IPS DF 6.9 (cell line): ENCODE data around the gene PPAT.
A peak's percentile ranks its signal among the peaks of the same experiment; 100 is the strongest.
"Not testable (repeated sequence)": the region's sequence is repeated elsewhere in the genome, so short reads cannot be mapped to it uniquely, and the experiment has no call there.

Source experiments
- DNase-seq: peaks from one replicate; pipeline ENCODE4 v3.0.0-alpha.2; 2013; ENCODE audit warnings: low read depth, low spot score
- H3K27ac ChIP-seq: one replicate; pipeline ENCODE4 v1.5.1; 2013; ENCODE audit warnings: low read length, control low read depth
- H3K27me3 ChIP-seq: 2 replicates; pipeline ENCODE4 v1.6.1; 2013; ENCODE audit warnings: mild to moderate bottlenecking, low read length; ENCODE audit not compliant: control insufficient read depth, insufficient read depth
- H3K36me3 ChIP-seq: 2 replicates; pipeline ENCODE4 v1.6.1; 2013; ENCODE audit warnings: low read length; ENCODE audit not compliant: control insufficient read depth, insufficient read depth
- H3K4me1 ChIP-seq: 2 replicates; pipeline ENCODE4 v1.6.1; 2013; ENCODE audit warnings: low read length; ENCODE audit not compliant: control insufficient read depth, insufficient read depth
- H3K4me3 ChIP-seq: 2 replicates; pipeline ENCODE4 v1.5.1; 2013; ENCODE audit warnings: mild to moderate bottlenecking, low read length
- H3K9me3 ChIP-seq: 2 replicates; pipeline ENCODE4 v1.6.1; 2013; ENCODE audit warnings: low read length, inconsistent platforms; ENCODE audit not compliant: control insufficient read depth, insufficient read depth
- WGBS: extraction: QIAGEN DNeasy Blood & Tissue Kit; methylation state at CpG from one replicate; pipeline ENCODE4 v1.1.7; 2013; ENCODE audit warnings: mixed read lengths, missing lambda C conversion rate; ENCODE audit not compliant: insufficient read length, insufficient coverage; 5-methylcytosine and 5-hydroxymethylcytosine counted together

The PPAT gene

DNA sequence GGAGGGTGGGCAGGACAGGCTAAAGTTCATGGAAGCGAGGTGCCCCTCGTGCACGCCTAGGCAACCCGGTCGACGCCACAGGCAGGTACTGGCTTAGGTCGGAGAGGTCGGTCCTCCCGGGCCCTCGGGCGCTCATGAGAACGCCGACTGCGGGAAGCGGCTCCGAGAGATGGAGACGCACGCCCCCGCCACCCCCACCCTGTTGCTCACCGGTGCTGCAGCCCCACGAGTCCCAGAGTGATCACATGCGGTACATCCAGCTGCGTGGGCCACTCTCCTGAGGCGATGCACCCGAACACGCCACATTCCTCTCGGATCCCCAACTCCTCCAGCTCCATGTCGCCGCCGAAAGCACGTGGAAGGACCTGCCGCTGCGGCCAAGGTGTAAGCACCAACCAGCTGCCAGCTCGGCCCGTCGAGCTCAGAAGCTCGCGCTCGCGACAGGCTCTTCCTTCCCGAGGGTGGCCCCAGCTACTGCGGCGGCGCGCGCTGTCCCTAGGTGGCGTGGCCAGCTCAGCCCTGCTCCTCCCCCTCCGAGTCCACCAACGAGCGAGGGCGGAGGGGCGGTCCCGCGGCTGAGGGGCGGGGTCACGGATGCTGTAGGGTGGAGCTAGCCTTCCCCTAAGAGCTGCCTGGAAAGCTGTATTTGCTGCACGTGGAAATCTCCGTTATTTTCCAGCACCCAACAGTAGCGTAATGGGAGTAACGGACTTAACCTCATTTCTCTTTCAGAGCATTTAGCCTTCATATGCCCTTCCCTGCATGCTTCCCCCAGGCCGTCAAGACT is at the start of gene PPAT:
Gene PPAT, minus strand, starts transcription at position 476 of the 787 bp plus-strand sequence. Its CDS starts 138 bp downstream, at position 338.
- no peaks in the 10 kb centered on the region for H3K27me3 ChIP-seq
- peak within 1 kb of the TSS; percentile 100 for H3K4me3 ChIP-seq
- no CpG with 5 or more reads among the region's 61 CpGs for WGBS
- no peaks in the 10 kb centered on the region for H3K4me1 ChIP-seq
- no peaks in the 10 kb centered on the region for H3K36me3 ChIP-seq
- peak; percentile 89 for DNase-seq
- no peaks in the 10 kb centered on the region for H3K9me3 ChIP-seq
- H3K27ac ChIP-seq, result no peak within 1 kb of the TSS

GRCh38 chr4:56480691-56481090 is 45.3 kb upstream of the PPAT start:
- Histone ChIP-seq H3K27me3 (no peaks in the 10 kb centered on the region), H3K4me1 (no peaks in the 10 kb centered on the region), H3K27ac (no peak overlapping the region), H3K36me3 (no peaks in the 10 kb centered on the region; the same call in 1 of the 2 replicates), H3K9me3 (no peaks in the 10 kb centered on the region), H3K4me3 (no peak overlapping the region)
- DNase-seq, result no peak
- 100% methylated on average over 1 of the region's 3 CpGs for WGBS

DNA sequence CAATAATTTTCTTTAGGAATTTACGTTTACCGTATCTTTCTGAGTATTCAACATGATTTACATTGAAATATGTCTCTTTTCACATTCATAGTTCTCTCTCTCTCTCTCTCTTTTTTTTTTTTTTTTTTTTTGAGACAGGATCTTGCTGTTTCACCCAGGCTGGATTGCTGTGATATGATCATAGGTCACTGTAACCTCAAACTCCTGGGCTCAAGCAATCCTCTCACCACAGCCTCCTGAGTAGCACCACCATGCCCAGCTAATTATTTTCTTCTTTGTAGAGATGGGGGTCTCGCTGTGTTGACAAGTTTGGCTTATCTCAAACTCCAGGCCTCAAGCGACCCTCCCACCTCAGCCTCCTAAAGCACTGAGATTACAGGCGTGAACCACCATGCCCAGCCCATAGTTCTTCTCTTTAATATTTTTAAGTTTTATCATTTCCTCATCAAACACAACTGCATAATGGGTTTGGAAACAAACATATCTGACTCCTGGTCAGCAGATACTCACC is 41.8 kb upstream of the PPAT start:
- H3K4me1 ChIP-seq, result no peaks in the 10 kb centered on the region
- no peak overlapping the region for H3K4me3 ChIP-seq
- no peak for DNase-seq
- H3K9me3 ChIP-seq, result no peaks in the 10 kb centered on the region
- H3K27me3 ChIP-seq, result no peaks in the 10 kb centered on the region
- WGBS, result no CpG with 5 or more reads among the region's 5 CpGs
- no peak overlapping the region for H3K27ac ChIP-seq
- peaks cover 11% of the 10 kb centered on the region; the same call in 1 of the 2 replicates for H3K36me3 ChIP-seq

- no peak overlapping the region for H3K4me3 ChIP-seq
- H3K27me3 ChIP-seq, result no peaks in the 10 kb centered on the region
- WGBS, result no CpG with 5 or more reads among the region's 2 CpGs
- no peak overlapping the region for H3K27ac ChIP-seq
- DNase-seq, result no peak
- H3K9me3 ChIP-seq, result no peaks in the 10 kb centered on the region
- peaks cover 14% of the 10 kb centered on the region; the same call in 1 of the 2 replicates for H3K36me3 ChIP-seq
- no peaks in the 10 kb centered on the region for H3K4me1 ChIP-seq
Measured at GRCh38 chr4:56475917-56476316, 40.5 kb upstream of the PPAT start.

DNA sequence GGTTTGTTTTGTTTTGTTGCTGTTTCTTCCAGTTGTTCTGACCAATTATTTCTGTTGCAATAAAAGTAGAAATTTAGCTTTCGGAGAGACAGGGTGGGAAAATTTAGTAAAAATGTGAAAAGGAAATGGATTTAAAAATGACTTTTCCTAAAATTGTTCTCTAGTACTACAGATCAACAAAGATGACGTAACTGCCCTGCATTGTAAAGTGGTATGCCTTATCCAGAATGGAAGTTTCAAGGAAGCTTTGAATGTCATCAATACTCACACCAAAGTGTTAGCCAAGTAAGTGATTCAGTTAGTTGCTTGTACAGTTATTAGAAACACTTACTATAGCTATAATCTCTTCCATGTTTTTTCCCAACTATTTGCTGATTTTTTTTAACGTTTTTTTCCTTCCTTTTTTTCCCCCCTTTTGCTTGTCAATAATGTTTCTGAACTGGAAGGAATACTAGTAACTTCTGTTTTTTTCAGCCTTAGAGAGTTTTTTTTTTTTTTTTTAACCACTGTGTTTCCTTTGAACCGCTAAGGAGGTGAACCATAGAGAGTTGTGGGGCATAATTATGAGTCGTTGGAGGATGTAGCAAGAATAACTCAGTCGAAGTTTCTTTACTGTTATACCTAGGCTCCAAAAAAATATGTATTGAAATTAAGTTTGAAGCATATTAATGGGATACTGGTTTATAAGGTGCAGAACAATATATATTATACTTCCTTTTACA is 34.2 kb upstream of the PPAT start:
- Histone ChIP-seq H3K27ac (no peak overlapping the region), H3K36me3 (peaks cover 9% of the 10 kb centered on the region; the same call in 1 of the 2 replicates), H3K4me1 (no peaks in the 10 kb centered on the region), H3K4me3 (no peak overlapping the region), H3K27me3 (no peaks in the 10 kb centered on the region), H3K9me3 (no peaks in the 10 kb centered on the region)
- no peak for DNase-seq
- 100% methylated on average over 1 of the region's 6 CpGs for WGBS

- no peak for DNase-seq
- no CpG with 5 or more reads among the region's 10 CpGs for WGBS
- Histone ChIP-seq H3K9me3 (no peaks in the 10 kb centered on the region), H3K4me3 (peak overlapping the region; percentile 96; the same call in 1 of the 2 replicates), H3K36me3 (peaks cover 3% of the 10 kb centered on the region; the same call in 1 of the 2 replicates), H3K27me3 (no peaks in the 10 kb centered on the region), H3K4me1 (no peaks in the 10 kb centered on the region), H3K27ac (no peak overlapping the region)
Measured at GRCh38 chr4:56468097-56468422, 32.6 kb upstream of the PPAT start.

DNA sequence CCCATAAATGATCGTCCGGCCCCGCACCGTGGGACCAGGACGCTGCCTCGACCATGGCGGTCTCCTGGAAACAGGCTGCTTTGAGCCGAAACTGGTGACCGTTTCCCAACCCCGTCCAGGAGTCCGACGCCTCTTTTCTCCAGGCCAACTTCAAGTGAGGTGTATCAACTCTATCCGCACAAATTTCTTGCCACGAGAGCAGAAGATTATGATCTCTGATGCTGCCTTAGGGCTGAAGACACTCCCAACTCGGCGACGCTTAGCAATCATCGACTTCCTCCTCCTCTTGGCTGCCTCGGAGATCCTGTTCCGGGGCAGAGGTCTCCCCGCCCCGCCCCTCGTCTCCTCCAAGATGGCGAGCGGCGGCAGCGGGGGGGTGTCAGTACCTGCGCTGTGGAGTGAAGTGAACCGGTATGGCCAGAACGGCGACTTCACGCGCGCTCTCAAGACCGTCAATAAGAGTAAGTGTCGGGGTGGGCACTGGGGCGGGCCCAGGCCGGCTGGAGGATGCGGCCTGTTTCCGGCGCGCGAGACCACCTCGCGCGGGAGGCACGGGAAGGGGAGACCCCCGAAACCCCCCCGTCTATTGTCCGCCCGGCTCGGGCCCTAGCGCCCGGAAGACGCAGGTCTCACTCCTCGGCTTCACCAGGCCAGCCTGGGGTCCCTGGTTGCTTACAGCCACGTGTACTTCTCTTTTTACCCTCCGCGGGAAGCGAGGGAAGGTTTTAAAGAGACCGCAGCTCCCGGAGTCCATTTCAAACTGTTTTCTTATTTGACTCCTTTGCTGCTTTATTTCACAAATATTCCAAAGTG is 32.1 kb upstream of the PPAT start, which contains the start of gene SRP72:
Gene SRP72, plus strand, starts transcription at position 334 of the 813 bp plus-strand sequence. Its CDS starts 19 bp downstream, at position 353.
- WGBS, result no CpG with 5 or more reads among the region's 62 CpGs
- Histone ChIP-seq H3K9me3 (no peaks in the 10 kb centered on the region), H3K4me1 (no peaks in the 10 kb centered on the region), H3K27me3 (no peaks in the 10 kb centered on the region), H3K27ac (no peak within 1 kb of the TSS), H3K36me3 (peaks cover 3% of the 10 kb centered on the region; the same call in 1 of the 2 replicates), H3K4me3 (peak within 1 kb of the TSS; percentile 96)
- DNase-seq, result peak; percentile 25

DNA sequence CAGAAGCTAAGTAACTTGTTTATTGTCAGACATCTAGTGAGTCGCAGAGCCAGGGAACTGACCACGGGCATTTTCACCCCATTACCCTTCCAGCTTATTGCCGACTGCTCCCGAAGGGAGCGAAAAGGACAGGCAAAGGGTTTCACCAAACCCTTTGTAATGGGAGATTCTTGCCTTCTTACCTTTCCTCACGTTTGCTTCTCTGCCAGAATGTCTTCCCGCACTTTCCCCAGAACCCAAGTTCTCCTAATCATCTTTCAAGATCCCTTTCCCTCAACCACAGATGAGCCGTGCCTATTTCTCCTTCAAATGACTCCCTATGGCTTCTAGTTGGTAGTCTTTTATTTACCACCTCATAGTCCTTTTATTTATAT is 31.5 kb upstream of the PPAT start:
- Histone ChIP-seq H3K27ac (no peak overlapping the region), H3K4me3 (peak overlapping the region; percentile 96), H3K9me3 (no peaks in the 10 kb centered on the region), H3K27me3 (no peaks in the 10 kb centered on the region), H3K4me1 (no peaks in the 10 kb centered on the region), H3K36me3 (peaks cover 8% of the 10 kb centered on the region; the same call in 1 of the 2 replicates)
- no peak for DNase-seq
- WGBS, result no CpG with 5 or more reads among the region's 8 CpGs

DNA sequence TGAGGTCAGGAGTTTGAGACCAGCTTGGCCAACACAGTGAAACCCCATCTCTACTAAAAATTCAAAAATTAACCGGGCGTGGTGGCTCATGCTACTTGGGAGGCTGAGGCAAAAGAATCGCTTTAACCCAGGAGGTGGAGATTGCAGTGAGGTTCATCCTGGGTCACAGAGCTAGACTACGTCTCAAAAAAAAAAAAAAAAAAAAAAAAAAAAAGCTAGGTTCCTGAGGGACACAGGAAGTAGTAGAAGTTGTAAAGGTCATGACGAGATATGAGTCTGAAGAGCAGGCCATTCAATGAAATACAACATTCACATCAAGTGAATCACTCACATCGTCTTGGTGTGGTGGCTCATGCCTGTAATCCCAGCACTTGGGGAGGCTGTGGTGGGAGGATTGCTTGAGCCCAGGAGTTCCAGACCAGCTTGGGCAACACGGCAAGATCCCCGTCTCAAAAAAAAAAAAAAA is 30.9 kb upstream of the PPAT start:
- no CpG with 5 or more reads among the region's 8 CpGs for WGBS
- not testable (repeated sequence) for H3K27ac ChIP-seq, H3K36me3 ChIP-seq, DNase-seq, H3K27me3 ChIP-seq, H3K9me3 ChIP-seq, H3K4me1 ChIP-seq
- H3K4me3 ChIP-seq, result peak overlapping the region; percentile 96; the same call in 1 of the 2 replicates
